Spleen (tissue), 11 donors: ENCODE measurements around the gene AP4E1. TPM values are rescaled to one million over a fixed set of nuclear protein-coding genes. Genes with fewer than 3 reads are reported as not detected.

Source experiments
- DNase-seq: peaks from one replicate; pipeline ENCODE4 v3.0.0-alpha.2; 2020
- H3K27ac ChIP-seq, 8 donors: fragments of 200-600 bp; sonication (generic) in 7 of 8; 1 replicate in 4 of 8; 2 replicates in 4 of 8; pipeline versions ENCODE4 v1.5.0 to v1.8.0; 2016 to 2021; ENCODE audit warnings: inconsistent platforms in 4 of 8, mild to moderate bottlenecking in 4 of 8, moderate library complexity in 1 of 8
- H3K27me3 ChIP-seq, 7 donors: fragments of 200-600 bp; sonication (generic) in 6 of 7; replicated peaks in 1 of 7; 1 replicate in 4 of 7; 2 replicates in 3 of 7; pipeline versions ENCODE4 v1.5.0 to v1.8.0; 2016 to 2021; ENCODE audit warnings: inconsistent platforms in 3 of 7, mild to moderate bottlenecking in 1 of 7
- H3K36me3 ChIP-seq, 6 donors: fragments of 200-600 bp; sonication (generic) in 5 of 6; 1 replicate in 4 of 6; 2 replicates in 2 of 6; pipeline versions ENCODE4 v1.5.0 to v1.8.0; 2016 to 2021; ENCODE audit warnings: inconsistent platforms in 2 of 6
- H3K4me1 ChIP-seq, 6 donors: fragments of 200-600 bp; sonication (generic) in 5 of 6; 1 replicate in 3 of 6; 2 replicates in 3 of 6; pipeline versions ENCODE4 v1.5.0 to v1.8.0; 2016 to 2021; ENCODE audit warnings: inconsistent platforms in 3 of 6
- H3K4me3 ChIP-seq, 8 donors: fragments of 200-600 bp; sonication (generic) in 7 of 8; 1 replicate in 4 of 8; 2 replicates in 4 of 8; pipeline versions ENCODE4 v1.5.0 to v1.8.0; 2016 to 2021; ENCODE audit warnings: inconsistent platforms in 4 of 8, mild to moderate bottlenecking in 4 of 8, moderate library complexity in 2 of 8
- H3K9me3 ChIP-seq, 8 donors: fragments of 200-600 bp; sonication (generic) in 7 of 8; 1 replicate in 4 of 8; 2 replicates in 4 of 8; pipeline versions ENCODE4 v1.5.0 to v1.8.0; 2016 to 2021; ENCODE audit warnings: inconsistent platforms in 4 of 8
- CTCF ChIP-seq, 11 experiments: fragments of 200-600 bp in 7 of 11; fragments of 450-650 bp in 4 of 11; sonication (generic) in 4 of 11; IDR thresholded peaks in 8 of 11; conservative IDR thresholded peaks in 3 of 11; 1 replicate in 7 of 11; 2 replicates in 4 of 11; pipeline versions ENCODE4 v1.4.0 to v1.8.0; 2016 to 2021; ENCODE audit warnings: antibody characterized with exemption in 11 of 11, inconsistent platforms in 4 of 11, mild to moderate bottlenecking in 1 of 11
- POLR2A ChIP-seq, 3 donors: fragments of 450-650 bp; IDR thresholded peaks; one replicate each; pipeline ENCODE4 v1.5.1; 2017; ENCODE audit warnings: antibody characterized with exemption in 3 of 3, mild to moderate bottlenecking in 1 of 3
- POLR2AphosphoS5 ChIP-seq, 3 donors: sonication (generic); formaldehyde crosslinking; IDR thresholded peaks; one replicate each; pipeline ENCODE4 v1.5.1; 2017; ENCODE audit warnings: antibody characterized with exemption in 3 of 3
- WGBS, 5 donors: extraction: QIAGEN DNeasy Blood & Tissue Kit in 3 of 5; methylation state at CpG; one replicate each; pipeline versions ENCODE4 v1.1.5 to v1.1.7; 2013 to 2018; 5-methylcytosine and 5-hydroxymethylcytosine counted together
- intact Hi-C: fragments of 100-400 bp; cut with DNase I; formaldehyde crosslinking; loops from one replicate; pipeline ENCODE4 v1.15.0; 2023; ENCODE audit warnings: low total_unique reads
- polyA plus RNA-seq, 3 donors: library from polyadenylated mRNA; stranded (reverse); fragments of 200-250 nt; gene quantifications; one replicate each; pipeline ENCODE4 v1.2.1, GENCODE V29; 2013
- total RNA-seq, 7 donors: library from RNA; depleted of rRNA in 3 of 7; stranded (reverse); fragments of >200 nt in 3 of 7; fragmentation: NEBNext Ultra II Directional in 4 of 7; extraction: Animal tissue kit (Norgen Biotek cat#: 25700) in 4 of 7; gene quantifications; one replicate each; pipeline versions ENCODE4 v1.1.0 to v1.2.1, GENCODE V29; 2016 to 2021
- donor health status: healthy with polysubstance abuse.
- donor health status: DM: no; HTN: no; CAD: no; lungs with moderate emphysema.
- donor health status: DM: no; HTN: no; CAD: no.
- donor health status: Bipolar disorder and iron deficiency.
- donor health status: healthy.
- donor health status: DM: no; HTN: no; CAD: no.
- donor health status: DM: yes; HTN: yes; CAD: no.

AP4E1 gene
- total and polyA plus RNA-seq, 10 donors, result 2.1 to 17.4 (median 13.3) TPM

- Histone ChIP-seq H3K27ac (no peak overlapping the region), H3K36me3 (peaks cover 0 to 9% (median 0%) of the 10 kb centered on the region in 6 donors), H3K4me3 (no peak overlapping the region), H3K4me1 (no peaks in the 10 kb centered on the region), H3K27me3 (no peaks in the 10 kb centered on the region), H3K9me3 (peaks cover 0 to 13% (median 0%) of the 10 kb centered on the region in 8 donors)
- DNase-seq, result no peak
- intact Hi-C loops, result no loop called here
- no peak for TF ChIP-seq CTCF (IDR thresholded peaks at IDR 0.05 in 8 of 11, conservative IDR thresholded peaks at IDR 0.05 in 3 of 11)
- no peak for TF ChIP-seq POLR2A (IDR thresholded peaks at IDR 0.05)
- no peak for TF ChIP-seq POLR2AphosphoS5 (IDR thresholded peaks at IDR 0.05)
Measured at GRCh38 chr15:51022206-51022605, 113.7 kb downstream of the AP4E1 start.

- WGBS, 5 donors, result 76 to 100% (median 90%) methylated on average over 1 of the region's 1 CpG
- H3K4me3 ChIP-seq, result no peak overlapping the region
- peaks cover 0 to 13% (median 0%) of the 10 kb centered on the region in 8 donors for H3K9me3 ChIP-seq
- no peaks in the 10 kb centered on the region for H3K4me1 ChIP-seq
- no peak for TF ChIP-seq POLR2A (IDR thresholded peaks at IDR 0.05)
- TF ChIP-seq POLR2AphosphoS5 (IDR thresholded peaks at IDR 0.05), result no peak
- peaks cover 0 to 9% (median 0%) of the 10 kb centered on the region in 6 donors for H3K36me3 ChIP-seq
- intact Hi-C loops, result no loop called here
- no peak overlapping the region for H3K27ac ChIP-seq
- H3K27me3 ChIP-seq, result no peaks in the 10 kb centered on the region
- no peak for DNase-seq
Measured at GRCh38 chr15:51023499-51023898, 115.0 kb downstream of the AP4E1 start.

- intact Hi-C loops, result no loop called here
- Histone ChIP-seq H3K27ac (no peak overlapping the region), H3K27me3 (no peaks in the 10 kb centered on the region), H3K9me3 (peaks cover 0 to 2% (median 0%) of the 10 kb centered on the region in 8 donors), H3K4me3 (no peak overlapping the region), H3K36me3 (peaks cover 0 to 9% (median 0%) of the 10 kb centered on the region in 6 donors), H3K4me1 (no peaks in the 10 kb centered on the region)
- no peak for DNase-seq
- 75 to 87% (median 83%) methylated on average over 4 of the region's 4 CpGs for WGBS, 5 donors
- TF ChIP-seq POLR2A (IDR thresholded peaks at IDR 0.05) (no peak), CTCF (IDR thresholded peaks at IDR 0.05 in 8 of 11, conservative IDR thresholded peaks at IDR 0.05 in 3 of 11) (no peak), POLR2AphosphoS5 (IDR thresholded peaks at IDR 0.05) (no peak)
Measured at GRCh38 chr15:51024735-51025453, 116.4 kb downstream of the AP4E1 start.

GRCh38 chr15:51025454-51025846 lies 117.0 kb downstream of the AP4E1 start:
- DNase-seq, result no peak
- no peak overlapping the region for H3K27ac ChIP-seq
- 90 to 98% (median 96%) methylated on average over 3 of the region's 3 CpGs for WGBS, 5 donors
- no peaks in the 10 kb centered on the region for H3K9me3 ChIP-seq
- intact Hi-C loops, result no loop called here
- TF ChIP-seq POLR2A (IDR thresholded peaks at IDR 0.05) (no peak), CTCF (IDR thresholded peaks at IDR 0.05 in 8 of 11, conservative IDR thresholded peaks at IDR 0.05 in 3 of 11) (no peak), POLR2AphosphoS5 (IDR thresholded peaks at IDR 0.05) (no peak)
- H3K36me3 ChIP-seq, result peaks cover 0 to 9% (median 0%) of the 10 kb centered on the region in 6 donors
- H3K27me3 ChIP-seq, result no peaks in the 10 kb centered on the region
- H3K4me1 ChIP-seq, result no peaks in the 10 kb centered on the region
- H3K4me3 ChIP-seq, result no peak overlapping the region
